HepG2 (cell line): ENCODE results near the gene SEMA3B. TPM values are rescaled to one million over a fixed set of nuclear protein-coding genes. Genes with fewer than 3 reads are reported as not detected.

Experiments used
- FOXM1 ChIP-seq: sonication (generic); formaldehyde crosslinking; IDR thresholded peaks from 2 replicates; pipeline ENCODE4 v1.5.0; 2020; ENCODE audit warnings: missing genetic modification reagents
- GPN1 ChIP-seq: sonication (generic); formaldehyde crosslinking; IDR thresholded peaks from 2 replicates; pipeline ENCODE4 v1.5.1; 2020; ENCODE audit warnings: missing genetic modification reagents, borderline replicate concordance
- HMG20B ChIP-seq: conservative IDR thresholded peaks from 2 replicates; pipeline ENCODE4 v1.6.1; 2016; ENCODE audit warnings: missing genetic modification reagents, missing compliant biosample characterization
- HOXD1 ChIP-seq: sonication (generic); formaldehyde crosslinking; IDR thresholded peaks from 2 replicates; pipeline ENCODE4 v1.5.0; 2020; ENCODE audit warnings: missing genetic modification reagents
- NCOR1 ChIP-seq: fragments of 200-600 bp; sonication (generic); IDR thresholded peaks from 2 replicates; pipeline ENCODE4 v1.7.0; 2017; ENCODE audit warnings: antibody characterized with exemption, low read length, borderline replicate concordance
- ZIK1 ChIP-seq: sonication (generic); formaldehyde crosslinking; IDR thresholded peaks from 2 replicates; pipeline ENCODE4 v1.5.0; 2020; ENCODE audit warnings: mild to moderate bottlenecking, low read depth, missing genetic modification reagents, borderline replicate concordance
- ZNF136 ChIP-seq: sonication (generic); formaldehyde crosslinking; IDR thresholded peaks from 2 replicates; pipeline ENCODE4 v1.8.1; 2022; ENCODE audit warnings: low read depth, mild to moderate bottlenecking, moderate library complexity, missing genetic modification reagents
- ZNF557 ChIP-seq: sonication (generic); formaldehyde crosslinking; IDR thresholded peaks from 2 replicates; pipeline ENCODE4 v1.4.0; 2020; ENCODE audit warnings: missing genetic modification reagents
- ZZZ3 ChIP-seq: sonication (generic); formaldehyde crosslinking; IDR thresholded peaks from 2 replicates; pipeline ENCODE4 v1.4.0; 2020; ENCODE audit warnings: missing genetic modification reagents, mild to moderate bottlenecking, borderline replicate concordance
- polyA plus RNA-seq, 8 experiments: library from polyadenylated mRNA; depleted of rRNA in 3 of 8; stranded (reverse) in 7 of 8; unstranded in 1 of 8; fragments of >200 nt; fragmentation: Illumina TruSeq in 4 of 8; extraction: Trizol in 4 of 8; gene quantifications; 2 replicates each; pipeline versions ENCODE4 v1.2.1 to v1.2.3, GENCODE V29; 2011 to 2016; ENCODE audit warnings: low read depth in 4 of 8, missing spikeins in 1 of 8, mixed read lengths in 1 of 8; ENCODE audit not compliant: insufficient read depth in 1 of 8
- total RNA-seq, 5 experiments: library from RNA; depleted of rRNA; stranded (reverse); fragments of >200 nt; fragmentation: Illumina TruSeq; extraction: Trizol; gene quantifications; 2 replicates each; pipeline ENCODE4 v1.2.3, GENCODE V29; 2016; ENCODE audit warnings: low read depth in 1 of 5
- TF ChIP-seq, protein P1 (sequence below): sonication (generic); formaldehyde crosslinking; IDR thresholded peaks from 2 replicates; pipeline ENCODE4 v1.5.1; 2020; ENCODE audit warnings: mild to moderate bottlenecking, missing genetic modification reagents
- TF ChIP-seq, protein P2 (sequence below): IDR thresholded peaks from 2 replicates; pipeline ENCODE4 v1.6.1; 2016; ENCODE audit warnings: missing compliant biosample characterization, missing genetic modification reagents, borderline replicate concordance
- TF ChIP-seq, protein P3 (sequence below): sonication (generic); formaldehyde crosslinking; IDR thresholded peaks from 2 replicates; pipeline ENCODE4; 2020; ENCODE audit warnings: missing genetic modification reagents, mild to moderate bottlenecking, borderline replicate concordance
- TF ChIP-seq, protein P4 (sequence below): sonication (generic); formaldehyde crosslinking; IDR thresholded peaks from 2 replicates; pipeline ENCODE4 v1.4.0; 2020; ENCODE audit warnings: mild to moderate bottlenecking, missing genetic modification reagents

Gene SEMA3B
- total and polyA plus RNA-seq, 2 of the 13 experiments (the other 11 are each of a cell fraction or from before 2014, with no cell fraction given) = 93.2 to 158 TPM

DNA sequence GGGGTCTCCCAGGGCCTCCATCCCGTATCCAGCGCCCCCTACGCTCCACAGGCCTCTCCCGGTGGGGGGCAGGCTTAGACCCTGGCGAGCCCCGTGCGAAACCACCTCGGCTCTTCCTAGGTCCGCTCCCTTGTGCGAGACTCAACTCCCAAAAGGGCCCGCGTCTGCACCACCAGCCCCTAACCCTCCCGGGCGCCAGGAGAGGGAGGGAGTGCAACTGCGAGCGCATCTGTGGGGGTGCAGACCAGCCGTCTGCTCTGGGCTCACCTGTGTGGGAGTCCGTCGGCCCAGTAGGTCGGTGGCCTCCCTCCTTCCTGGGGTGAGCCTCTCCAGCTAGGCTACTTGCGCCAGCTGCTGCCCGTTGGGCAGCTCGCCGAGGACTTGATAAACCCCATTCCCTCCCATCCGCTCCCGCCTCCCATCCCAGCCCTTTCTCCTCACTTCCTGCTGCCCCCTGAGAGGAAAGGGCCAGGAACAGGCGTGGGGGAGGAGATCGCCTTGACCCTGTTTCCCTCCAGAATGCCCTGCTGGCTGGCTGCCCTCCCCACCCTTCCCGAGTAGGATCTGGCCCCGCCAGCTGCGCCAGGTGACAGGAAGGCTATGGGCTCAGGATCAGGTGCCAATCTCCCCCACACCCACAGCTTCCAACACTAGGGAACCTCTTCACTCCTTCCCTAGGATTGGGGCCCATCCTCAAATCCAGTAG is 53.6 kb downstream of the SEMA3B start, which contains the start of gene HYAL2 (continued):
- TF ChIP-seq, protein P1, sequence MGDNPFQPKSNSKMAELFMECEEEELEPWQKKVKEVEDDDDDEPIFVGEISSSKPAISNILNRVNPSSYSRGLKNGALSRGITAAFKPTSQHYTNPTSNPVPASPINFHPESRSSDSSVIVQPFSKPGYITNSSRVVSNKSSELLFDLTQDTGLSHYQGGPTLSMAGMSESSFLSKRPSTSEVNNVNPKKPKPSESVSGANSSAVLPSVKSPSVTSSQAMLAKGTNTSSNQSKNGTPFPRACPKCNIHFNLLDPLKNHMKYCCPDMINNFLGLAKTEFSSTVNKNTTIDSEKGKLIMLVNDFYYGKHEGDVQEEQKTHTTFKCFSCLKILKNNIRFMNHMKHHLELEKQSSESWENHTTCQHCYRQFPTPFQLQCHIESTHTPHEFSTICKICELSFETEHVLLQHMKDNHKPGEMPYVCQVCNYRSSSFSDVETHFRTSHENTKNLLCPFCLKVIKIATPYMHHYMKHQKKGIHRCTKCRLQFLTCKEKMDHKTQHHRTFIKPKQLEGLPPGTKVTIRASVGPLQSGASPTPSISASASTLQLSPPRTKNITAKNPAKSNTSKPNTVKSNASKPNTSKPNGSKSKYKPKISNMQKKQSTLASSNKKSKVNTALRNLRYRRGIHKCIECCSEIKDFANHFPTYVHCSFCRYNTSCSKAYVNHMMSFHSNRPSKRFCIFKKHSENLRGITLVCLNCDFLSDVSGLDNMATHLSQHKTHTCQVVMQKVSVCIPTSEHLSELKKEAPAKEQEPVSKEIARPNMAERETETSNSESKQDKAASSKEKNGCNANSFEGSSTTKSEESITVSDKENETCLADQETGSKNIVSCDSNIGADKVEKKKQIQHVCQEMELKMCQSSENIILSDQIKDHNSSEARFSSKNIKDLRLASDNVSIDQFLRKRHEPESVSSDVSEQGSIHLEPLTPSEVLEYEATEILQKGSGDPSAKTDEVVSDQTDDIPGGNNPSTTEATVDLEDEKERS = no peak; the same call in 1 of the 2 replicates
- TF ChIP-seq ZNF557 = no peak; the same call in 1 of the 2 replicates
- no peak for TF ChIP-seq HMG20B
- TF ChIP-seq, protein P2, sequence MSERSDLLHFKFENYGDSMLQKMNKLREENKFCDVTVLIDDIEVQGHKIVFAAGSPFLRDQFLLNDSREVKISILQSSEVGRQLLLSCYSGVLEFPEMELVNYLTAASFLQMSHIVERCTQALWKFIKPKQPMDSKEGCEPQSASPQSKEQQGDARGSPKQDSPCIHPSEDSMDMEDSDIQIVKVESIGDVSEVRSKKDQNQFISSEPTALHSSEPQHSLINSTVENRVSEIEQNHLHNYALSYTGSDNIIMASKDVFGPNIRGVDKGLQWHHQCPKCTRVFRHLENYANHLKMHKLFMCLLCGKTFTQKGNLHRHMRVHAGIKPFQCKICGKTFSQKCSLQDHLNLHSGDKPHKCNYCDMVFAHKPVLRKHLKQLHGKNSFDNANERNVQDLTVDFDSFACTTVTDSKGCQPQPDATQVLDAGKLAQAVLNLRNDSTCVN (CRISPR knock-in tag) = no peak; the same call in 1 of the 2 replicates
- no peak for TF ChIP-seq ZIK1 (CRISPR knock-in tag)
- no peak for TF ChIP-seq GPN1
- no peak for TF ChIP-seq FOXM1 (CRISPR knock-in tag)
- TF ChIP-seq HOXD1 (CRISPR knock-in tag) = no peak
- TF ChIP-seq ZZZ3 (CRISPR knock-in tag) = 0 out of 2 replicates have a peak, but pooled peaks have one; percentile 34
- TF ChIP-seq, protein P3, sequence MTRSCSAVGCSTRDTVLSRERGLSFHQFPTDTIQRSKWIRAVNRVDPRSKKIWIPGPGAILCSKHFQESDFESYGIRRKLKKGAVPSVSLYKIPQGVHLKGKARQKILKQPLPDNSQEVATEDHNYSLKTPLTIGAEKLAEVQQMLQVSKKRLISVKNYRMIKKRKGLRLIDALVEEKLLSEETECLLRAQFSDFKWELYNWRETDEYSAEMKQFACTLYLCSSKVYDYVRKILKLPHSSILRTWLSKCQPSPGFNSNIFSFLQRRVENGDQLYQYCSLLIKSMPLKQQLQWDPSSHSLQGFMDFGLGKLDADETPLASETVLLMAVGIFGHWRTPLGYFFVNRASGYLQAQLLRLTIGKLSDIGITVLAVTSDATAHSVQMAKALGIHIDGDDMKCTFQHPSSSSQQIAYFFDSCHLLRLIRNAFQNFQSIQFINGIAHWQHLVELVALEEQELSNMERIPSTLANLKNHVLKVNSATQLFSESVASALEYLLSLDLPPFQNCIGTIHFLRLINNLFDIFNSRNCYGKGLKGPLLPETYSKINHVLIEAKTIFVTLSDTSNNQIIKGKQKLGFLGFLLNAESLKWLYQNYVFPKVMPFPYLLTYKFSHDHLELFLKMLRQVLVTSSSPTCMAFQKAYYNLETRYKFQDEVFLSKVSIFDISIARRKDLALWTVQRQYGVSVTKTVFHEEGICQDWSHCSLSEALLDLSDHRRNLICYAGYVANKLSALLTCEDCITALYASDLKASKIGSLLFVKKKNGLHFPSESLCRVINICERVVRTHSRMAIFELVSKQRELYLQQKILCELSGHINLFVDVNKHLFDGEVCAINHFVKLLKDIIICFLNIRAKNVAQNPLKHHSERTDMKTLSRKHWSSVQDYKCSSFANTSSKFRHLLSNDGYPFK = no peak
- TF ChIP-seq, protein P4, sequence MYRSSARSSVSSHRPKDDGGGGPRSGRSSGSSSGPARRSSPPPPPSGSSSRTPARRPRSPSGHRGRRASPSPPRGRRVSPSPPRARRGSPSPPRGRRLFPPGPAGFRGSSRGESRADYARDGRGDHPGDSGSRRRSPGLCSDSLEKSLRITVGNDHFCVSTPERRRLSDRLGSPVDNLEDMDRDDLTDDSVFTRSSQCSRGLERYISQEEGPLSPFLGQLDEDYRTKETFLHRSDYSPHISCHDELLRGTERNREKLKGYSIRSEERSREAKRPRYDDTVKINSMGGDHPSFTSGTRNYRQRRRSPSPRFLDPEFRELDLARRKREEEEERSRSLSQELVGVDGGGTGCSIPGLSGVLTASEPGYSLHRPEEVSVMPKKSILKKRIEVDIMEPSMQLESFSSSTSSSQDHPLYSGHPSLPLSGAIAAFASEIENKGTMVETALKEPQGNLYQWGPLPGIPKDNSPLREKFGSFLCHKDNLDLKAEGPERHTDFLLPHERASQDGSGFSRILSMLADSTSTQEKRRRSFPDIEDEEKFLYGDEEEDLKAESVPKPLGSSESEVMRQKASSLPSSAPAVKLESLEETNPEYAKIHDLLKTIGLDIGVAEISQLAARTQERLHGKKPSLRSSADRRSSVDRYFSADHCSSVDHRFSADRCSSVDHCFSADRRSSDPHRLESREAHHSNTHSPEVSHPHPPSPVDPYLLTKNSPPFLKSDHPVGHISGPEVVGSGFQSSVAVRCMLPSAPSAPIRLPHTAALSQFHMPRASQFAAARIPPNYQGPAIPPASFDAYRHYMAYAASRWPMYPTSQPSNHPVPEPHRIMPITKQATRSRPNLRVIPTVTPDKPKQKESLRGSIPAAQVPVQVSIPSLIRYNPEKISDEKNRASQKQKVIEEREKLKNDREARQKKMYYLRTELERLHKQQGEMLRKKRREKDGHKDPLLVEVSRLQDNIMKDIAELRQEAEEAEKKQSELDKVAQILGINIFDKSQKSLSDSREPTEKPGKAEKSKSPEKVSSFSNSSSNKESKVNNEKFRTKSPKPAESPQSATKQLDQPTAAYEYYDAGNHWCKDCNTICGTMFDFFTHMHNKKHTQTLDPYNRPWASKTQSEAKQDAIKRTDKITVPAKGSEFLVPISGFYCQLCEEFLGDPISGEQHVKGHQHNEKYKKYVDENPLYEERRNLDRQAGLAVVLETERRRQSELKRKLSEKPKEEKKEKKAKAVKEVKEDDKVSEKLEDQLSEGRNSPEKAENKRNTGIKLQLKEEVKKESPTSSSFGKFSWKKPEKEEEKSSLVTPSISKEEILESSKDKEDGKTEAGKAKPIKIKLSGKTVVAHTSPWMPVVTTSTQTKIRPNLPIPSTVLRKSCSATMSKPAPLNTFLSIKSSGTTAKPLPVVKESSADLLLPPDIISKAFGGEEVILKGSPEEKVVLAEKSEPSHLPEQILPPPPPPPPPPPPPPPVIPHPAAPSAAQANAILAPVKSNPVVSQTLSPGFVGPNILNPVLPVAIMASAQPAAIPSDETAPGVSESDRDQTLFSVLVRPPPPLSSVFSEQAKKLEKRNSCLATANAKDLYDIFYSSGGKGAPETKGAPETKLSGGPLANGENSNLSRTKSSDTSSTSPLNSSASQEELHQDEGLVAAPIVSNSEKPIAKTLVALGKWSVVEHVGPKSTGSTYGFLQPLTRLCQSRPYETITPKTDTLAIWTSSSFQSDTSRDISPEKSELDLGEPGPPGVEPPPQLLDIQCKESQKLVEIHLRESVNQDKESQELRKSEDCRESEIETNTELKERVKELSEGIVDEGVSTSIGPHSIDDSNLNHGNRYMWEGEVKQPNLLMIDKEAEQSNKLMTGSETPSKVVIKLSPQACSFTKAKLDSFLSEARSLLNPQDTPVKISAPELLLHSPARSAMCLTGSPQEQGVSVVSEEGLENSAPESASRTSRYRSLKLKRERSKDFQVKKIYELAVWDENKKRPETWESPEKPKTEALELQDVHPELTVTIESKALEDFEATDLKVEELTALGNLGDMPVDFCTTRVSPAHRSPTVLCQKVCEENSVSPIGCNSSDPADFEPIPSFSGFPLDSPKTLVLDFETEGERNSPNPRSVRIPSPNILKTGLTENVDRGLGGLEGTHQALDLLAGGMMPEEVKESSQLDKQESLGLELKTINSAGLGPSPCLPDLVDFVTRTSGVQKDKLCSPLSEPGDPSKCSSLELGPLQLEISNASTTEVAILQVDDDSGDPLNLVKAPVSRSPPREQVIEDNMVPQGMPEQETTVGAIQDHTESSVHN = no peak
- TF ChIP-seq ZNF136 (CRISPR knock-in tag) = no peak
- TF ChIP-seq NCOR1 = no peak
